NCI-H128 (cell line): ENCODE results near the gene GPR4.

Experiments
- DNase-seq: peaks from one replicate; lab custom pipeline; 2025; ENCODE audit not compliant: unreplicated experiment; lab: John Stamatoyannopoulos, UW

Gene GPR4

DNA sequence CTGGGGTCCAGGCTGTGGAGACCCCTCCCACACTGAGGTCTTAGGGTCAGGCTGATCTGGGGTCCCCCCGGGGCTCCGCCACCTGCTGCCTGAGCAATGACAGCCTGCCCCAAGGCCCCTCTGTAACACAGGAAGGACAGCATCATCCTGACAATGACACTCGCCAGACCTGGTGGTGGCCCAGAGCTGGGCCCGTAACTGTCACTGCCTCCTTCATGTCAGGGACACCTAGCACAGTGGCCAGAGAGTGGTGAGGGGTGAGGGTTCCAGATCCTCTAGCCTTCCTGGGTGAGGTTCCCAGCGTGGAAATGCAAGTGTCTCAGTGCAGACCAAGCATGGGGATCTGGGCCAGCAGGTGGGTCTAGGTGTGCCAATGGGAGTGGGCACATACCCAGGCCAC is 45.2 kb downstream of the GPR4 start:
- DNase-seq: no peak

DNA sequence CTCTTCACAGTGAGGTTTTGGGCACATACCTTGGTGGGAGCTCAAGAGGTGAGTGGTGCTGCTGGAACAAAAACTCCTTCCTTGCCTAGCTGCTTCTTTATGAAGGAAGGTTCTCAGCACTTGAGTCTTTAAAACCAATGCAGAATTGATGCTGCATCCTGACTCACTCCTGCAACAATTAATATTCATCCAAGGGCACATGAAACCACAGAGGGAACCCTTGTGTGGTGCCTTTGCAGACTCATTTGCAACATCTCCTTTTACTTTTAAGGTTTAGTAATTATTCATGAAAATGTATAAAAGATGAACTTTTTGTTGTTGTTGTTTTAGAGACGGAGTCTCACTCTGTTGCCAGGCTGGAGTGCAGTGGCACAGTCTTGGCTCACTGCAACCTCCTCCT is 47.5 kb downstream of the GPR4 start:
- DNase-seq: no peak

DNA sequence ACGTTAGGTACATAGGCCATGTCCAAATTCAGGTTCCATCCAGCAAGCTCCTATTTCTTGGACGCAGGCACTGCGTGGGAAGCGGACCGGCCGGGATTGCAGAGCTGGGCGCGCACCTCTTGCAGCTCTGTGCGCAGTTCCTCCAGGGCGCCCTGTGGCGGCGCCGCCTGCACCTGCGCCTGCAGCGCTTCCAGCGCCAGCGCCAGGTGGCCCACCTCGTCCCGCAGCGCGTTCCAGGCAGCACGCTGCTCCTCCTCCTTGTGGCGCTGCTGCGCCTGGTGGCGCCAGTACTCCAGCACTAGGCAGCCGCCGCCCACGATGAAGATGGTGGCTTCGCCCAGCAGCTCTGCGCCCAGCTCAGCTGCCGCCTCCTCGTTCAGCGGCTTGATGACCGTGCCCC is 48.5 kb downstream of the GPR4 start:
- no peak for DNase-seq

DNA sequence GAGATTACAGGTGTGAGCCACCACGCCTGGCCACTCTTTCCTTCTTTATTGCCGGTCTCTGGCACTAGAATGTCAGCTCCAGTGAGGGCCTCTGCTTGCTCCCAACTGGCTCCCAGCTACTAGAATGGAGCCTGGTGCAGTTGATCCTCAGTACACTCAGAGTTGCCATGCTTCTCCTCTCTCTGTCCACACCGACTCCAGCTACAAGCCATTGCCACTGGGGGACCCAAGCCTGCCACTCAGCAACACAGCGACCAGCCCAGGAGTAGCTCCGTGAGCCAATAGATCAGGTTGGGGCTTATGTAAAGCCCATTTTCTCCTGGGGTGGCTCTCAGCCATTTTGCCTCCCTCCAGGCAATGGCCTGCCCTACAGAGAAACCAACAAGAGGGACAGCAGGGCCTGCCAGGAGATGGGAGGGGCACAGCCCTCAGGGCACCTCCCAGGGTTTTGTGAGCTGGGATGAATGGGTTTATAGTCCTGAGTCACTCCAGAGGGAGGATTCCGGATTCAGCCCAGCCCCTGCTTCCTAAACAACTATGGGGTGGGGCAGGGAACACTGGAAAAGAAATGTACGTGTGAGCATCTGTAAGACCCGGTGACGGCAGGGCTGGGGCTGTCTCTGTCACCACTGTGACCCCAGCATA is 53.9 kb downstream of the GPR4 start:
- no peak for DNase-seq

DNA sequence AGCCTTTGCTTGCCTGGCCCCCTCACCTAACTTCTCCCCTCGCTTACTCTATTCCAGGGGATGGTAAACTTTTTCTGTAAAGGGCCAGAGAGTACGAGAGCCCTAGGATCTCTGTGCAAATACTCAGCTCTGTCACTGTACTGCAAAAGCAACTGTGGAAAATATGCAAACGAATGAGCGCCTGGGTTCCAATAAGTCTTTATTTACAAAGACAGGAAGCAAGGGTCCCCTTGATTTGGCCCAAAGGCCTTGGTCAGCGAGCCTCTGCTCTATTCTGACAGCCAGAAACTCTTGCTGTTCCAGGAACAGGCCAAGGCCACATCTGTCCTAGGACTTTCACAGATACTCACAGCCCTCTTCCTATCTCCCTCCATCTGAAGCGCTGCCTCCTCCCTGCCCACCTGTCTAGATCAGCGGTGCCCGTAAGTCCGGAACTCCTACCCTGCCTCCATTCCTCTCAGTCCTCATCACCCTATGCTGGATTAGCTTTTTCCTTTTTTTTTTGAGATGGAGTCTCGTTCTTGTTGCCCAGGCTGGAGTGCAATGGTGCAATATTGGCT is 54.7 kb downstream of the GPR4 start:
- no peak for DNase-seq

DNA sequence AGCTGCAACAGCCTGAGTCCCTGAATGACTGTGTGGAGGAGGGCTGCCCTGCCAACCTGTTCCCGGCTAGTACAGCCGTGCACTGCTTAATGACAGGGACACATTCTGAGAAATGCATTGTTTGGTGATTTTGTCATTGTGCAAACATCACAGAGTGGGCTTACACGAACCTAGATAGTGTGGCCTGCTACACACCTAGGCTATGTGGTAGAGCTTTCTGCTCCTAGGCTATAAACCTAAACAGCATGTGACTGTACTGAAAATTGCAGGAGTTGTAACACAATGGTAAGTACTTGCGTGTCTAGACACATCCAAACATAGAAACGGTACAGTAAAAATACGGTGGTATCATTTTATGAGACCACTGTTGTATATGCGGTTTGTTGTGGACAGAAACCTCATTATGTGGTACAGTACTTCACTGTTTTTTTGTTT is 59.8 kb downstream of the GPR4 start:
- no peak for DNase-seq
